ENCODE results near the gene MAP2K3.

Gene MAP2K3

GRCh38 chr17:21283482-21284318 lies 811 bp upstream of the MAP2K3 start:
- no peak for DNase-seq
- Mint-ChIP-seq H3K9me3 (no peaks in the 10 kb centered on the region), H3K36me3 (ENCODE audit: low read depth) (peaks cover 37% of the 10 kb centered on the region), H3K27me3 (no peaks in the 10 kb centered on the region), H3K27ac (peak overlapping the region; percentile 98), H3K4me3 (peak overlapping the region; percentile 97), H3K4me1 (ENCODE audit: low read depth) (peaks cover 68% of the 10 kb centered on the region)

DNA sequence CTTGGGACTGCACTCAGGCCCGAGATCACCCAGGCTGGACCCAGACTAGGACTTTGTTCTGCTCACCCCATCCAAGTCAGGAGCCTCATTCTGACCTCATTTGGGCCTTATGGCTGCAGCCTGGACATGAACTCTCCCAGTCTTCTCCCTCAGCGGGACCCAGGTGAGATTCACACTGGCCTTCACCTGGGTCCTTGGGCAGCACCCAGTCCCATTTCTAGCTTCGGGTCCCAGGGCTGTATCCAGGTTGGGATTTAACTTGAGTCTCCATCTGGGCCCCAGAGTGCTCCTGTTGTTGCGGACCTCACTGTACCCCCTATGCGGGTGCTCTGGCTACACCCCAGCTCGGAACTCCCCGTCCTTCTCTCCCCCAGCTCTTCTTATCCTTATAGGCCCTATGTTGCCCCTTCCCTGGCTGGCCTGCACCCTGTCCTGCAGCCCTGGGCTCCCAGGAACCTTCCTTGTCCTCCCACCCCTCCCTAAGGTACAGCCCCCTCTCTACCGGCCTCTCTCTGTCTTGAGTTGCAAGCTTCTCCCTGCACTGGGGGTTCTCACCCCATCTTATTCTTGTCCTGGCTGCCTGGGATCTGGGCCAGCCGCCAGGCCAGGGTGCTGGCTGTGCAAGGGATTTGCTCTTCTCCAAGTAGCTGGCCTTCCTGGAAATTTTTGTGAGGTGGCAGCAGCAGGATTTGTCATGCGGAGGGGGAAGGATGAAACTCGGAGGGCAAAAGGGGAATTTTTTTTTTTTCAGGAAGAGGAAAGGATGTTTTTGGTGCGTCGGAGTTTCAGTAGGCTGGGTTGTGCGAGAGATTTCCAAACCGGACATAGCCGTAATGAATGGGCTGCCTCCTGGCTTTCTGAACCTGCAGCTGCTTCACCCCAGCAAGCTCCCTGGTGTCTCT lies 904 bp downstream of the MAP2K3 start:
- H3K27ac Mint-ChIP-seq, result peak overlapping the region; percentile 98
- peak; percentile 48 for DNase-seq
- peak overlapping the region; percentile 97 for H3K4me3 Mint-ChIP-seq
- peaks cover 48% of the 10 kb centered on the region for H3K36me3 Mint-ChIP-seq (ENCODE audit: low read depth)
- peaks cover 67% of the 10 kb centered on the region for H3K4me1 Mint-ChIP-seq (ENCODE audit: low read depth)
- no peaks in the 10 kb centered on the region for H3K9me3 Mint-ChIP-seq
- H3K27me3 Mint-ChIP-seq, result peaks cover 1% of the 10 kb centered on the region

DNA sequence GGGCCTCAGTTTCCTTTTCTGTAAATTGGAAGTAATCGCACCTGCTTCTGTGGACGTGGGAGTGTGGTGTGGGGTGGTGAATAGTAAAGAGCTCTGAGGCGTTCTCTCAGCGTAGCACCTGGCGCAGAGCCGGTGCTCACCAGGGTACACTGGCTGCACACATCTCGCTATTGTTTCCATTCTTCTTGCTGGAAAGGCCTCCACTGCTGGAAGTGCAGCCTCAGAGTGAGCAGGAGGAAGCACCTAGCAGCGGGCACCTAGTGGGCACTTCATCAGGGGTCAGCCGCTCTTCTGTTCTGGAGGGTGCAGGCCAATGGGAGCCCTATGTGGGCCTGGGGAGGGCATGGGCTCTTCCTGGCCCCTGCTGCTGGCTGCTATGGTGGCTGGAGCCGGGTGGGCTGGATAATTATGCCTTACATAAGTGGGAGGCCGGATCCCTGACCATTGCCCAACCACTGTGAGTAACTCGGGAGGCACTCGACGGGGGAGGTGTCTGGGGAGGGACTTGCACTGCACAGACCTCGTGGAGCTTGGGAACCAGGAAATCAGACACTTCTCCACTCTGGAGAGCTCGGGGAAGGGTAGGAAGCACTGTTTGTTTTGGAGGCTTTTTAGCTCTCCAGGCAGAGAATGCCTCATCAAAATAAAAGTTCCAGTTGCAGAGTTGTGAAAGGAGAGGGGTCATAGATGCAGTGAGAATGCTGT lies 1.7 kb downstream of the MAP2K3 start:
- Mint-ChIP-seq H3K4me1 (ENCODE audit: low read depth) (peaks cover 68% of the 10 kb centered on the region), H3K27me3 (peaks cover 4% of the 10 kb centered on the region), H3K27ac (peak overlapping the region; percentile 98), H3K36me3 (ENCODE audit: low read depth) (peaks cover 56% of the 10 kb centered on the region), H3K9me3 (no peaks in the 10 kb centered on the region), H3K4me3 (peak overlapping the region; percentile 97)
- DNase-seq, result peak; percentile 47

DNA sequence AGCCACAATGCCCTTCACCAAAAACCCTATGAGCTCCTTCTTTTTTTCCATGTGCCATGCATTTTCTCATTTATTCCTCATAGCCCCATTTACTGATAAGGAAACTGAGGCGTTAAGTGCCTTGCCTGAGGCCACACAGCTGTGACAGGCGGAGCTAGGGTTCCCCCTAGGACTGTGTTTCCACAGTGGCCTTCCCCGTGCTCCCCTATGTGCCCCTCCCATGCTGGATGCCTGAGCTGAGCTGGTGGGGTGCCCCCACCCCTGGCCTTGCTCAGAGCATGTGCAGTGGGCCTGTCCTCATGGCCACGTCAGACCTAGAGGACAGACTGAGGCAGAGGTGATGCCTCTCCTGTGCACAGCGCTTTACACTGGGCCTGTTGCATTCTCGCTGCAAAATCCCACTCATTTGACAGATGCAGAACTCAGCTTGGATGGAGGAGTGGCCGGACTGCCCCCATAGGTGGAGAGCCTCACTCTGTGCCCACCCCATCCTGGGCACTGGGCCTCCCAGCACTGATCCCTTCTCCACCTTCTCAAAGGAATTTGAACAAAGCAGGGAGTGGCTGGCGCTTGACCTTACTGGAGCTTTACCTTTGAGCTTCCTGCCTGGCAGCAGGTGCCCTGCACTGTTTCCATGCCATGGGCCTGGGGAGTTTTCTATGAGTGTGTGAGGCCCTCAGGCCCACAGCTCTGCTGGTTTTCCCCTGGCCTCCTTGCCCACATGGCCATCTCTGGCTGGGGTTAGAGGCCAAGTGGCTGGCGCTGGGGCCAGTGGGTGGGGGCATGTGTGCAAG lies 2.6 kb downstream of the MAP2K3 start:
- peaks cover 64% of the 10 kb centered on the region for H3K36me3 Mint-ChIP-seq (ENCODE audit: low read depth)

GRCh38 chr17:21287703-21288449 lies 3.4 kb downstream of the MAP2K3 start:
- Mint-ChIP-seq H3K36me3 (ENCODE audit: low read depth) (peaks cover 71% of the 10 kb centered on the region), H3K4me1 (ENCODE audit: low read depth) (peaks cover 58% of the 10 kb centered on the region), H3K27ac (peak overlapping the region; percentile 98), H3K4me3 (peak overlapping the region; percentile 97), H3K27me3 (peaks cover 10% of the 10 kb centered on the region), H3K9me3 (no peaks in the 10 kb centered on the region)
- DNase-seq, result peak; percentile 96

More for the DNA sequence above, 2.6 kb downstream of the MAP2K3 start:
- Mint-ChIP-seq H3K9me3 (no peaks in the 10 kb centered on the region), H3K4me1 (ENCODE audit: low read depth) (peaks cover 64% of the 10 kb centered on the region), H3K27me3 (peaks cover 10% of the 10 kb centered on the region), H3K4me3 (peak overlapping the region; percentile 97), H3K27ac (peak overlapping the region; percentile 98)
- DNase-seq, result peak; percentile 62

DNA sequence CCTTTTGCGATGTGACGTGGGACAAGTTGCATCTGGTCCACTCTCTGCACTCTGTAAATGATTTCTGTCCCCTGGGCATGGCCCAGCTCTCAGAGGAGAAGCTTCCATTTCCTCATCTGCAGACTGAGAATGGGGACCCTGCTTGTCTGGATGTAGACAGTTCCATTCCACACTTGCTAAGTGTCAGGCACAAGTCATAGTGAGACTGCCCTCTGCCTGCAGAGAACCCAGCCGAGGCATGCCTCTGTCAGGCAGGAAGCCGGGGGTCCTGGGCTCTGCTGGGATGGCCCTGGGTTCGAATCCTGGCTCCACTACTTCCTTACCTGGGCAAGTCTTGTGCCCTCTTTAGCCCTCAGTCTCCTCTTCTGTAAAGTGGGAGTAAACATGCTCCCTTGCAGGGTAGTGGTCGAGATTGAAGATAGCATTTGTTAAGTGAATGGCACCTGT lies 4.1 kb downstream of the MAP2K3 start:
- Mint-ChIP-seq H3K9me3 (no peaks in the 10 kb centered on the region), H3K4me1 (ENCODE audit: low read depth) (peaks cover 55% of the 10 kb centered on the region), H3K36me3 (ENCODE audit: low read depth) (peaks cover 77% of the 10 kb centered on the region), H3K4me3 (peak overlapping the region; percentile 97), H3K27ac (peak overlapping the region; percentile 98), H3K27me3 (peaks cover 10% of the 10 kb centered on the region)
- DNase-seq, result peak; percentile 55

DNA sequence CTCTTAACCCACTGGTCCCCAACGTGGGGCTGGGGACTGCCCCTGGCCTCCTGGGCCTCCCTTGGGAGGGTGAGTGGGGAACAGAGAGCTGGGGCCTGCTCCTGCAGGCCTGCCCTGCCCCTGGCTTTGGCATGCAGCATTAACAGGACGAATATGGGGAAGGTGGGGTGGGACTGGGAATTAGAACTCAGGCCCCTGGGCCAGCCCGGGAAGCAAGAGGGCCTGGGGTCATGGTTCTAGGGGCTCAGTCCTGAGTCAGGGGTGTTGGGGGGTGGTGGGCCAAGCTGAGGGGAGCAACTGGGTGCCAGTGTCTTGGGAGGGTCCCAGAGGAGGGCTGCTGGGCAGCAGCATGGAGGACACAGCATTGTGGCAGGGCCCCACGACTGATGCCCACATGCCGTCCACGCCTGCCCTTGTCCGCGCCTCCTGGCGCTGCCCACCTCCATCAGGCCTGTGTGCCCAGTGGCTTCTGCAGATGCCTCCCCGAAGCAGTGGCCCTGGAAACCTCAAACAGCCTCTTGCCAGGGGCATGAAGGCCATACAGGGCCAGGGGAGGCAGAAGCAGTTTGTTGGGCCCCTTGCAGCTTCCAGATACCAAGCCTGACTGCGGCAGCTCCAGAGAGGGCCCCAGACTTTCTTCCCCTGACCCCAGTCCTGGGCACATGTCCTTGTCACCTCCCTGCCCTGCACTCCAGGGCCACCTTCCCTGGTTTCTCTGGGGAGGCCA lies 4.8 kb downstream of the MAP2K3 start:
- no peak for DNase-seq
- Mint-ChIP-seq H3K27ac (peak overlapping the region; percentile 98), H3K27me3 (peaks cover 10% of the 10 kb centered on the region), H3K36me3 (ENCODE audit: low read depth) (peaks cover 82% of the 10 kb centered on the region), H3K4me3 (peak overlapping the region; percentile 97), H3K4me1 (ENCODE audit: low read depth) (peaks cover 56% of the 10 kb centered on the region), H3K9me3 (no peaks in the 10 kb centered on the region)

DNA sequence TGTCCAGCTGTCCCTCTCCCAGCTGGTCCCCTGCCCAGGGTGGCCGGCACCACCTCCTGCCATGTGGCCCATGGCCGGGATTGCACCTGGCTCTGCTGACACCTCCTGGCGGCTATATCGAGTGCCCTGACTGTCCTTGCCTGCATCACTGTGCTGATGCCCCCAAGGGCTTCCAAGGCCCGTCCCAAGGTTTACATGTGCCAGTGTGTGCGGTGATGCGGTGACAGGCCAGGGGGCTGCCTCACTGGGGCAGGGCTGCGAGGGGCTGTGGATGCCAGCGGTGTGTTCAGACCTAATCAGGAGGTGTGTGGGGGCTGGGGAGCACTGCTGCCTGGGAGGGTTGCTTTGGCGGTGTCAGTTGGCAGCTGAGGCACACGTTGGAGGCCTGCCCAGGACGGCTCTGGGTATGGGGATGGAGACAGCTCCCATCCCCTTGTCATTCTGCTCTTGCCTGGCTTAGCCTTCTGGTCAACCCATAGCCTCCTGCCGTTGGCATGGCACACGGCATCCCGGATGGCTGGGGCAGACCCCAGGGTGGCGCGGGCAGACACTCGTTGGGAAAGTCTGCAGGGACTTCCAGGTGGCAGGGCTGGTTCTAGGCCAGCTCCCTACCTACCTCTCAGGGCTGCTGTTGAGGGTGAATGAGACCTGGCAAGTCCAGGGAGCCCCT lies 5.5 kb downstream of the MAP2K3 start:
- H3K27ac Mint-ChIP-seq, result peak overlapping the region; percentile 98
- DNase-seq, result no peak
- H3K36me3 Mint-ChIP-seq (ENCODE audit: low read depth), result peaks cover 85% of the 10 kb centered on the region
- peaks cover 61% of the 10 kb centered on the region for H3K4me1 Mint-ChIP-seq (ENCODE audit: low read depth)
- H3K4me3 Mint-ChIP-seq, result no peak overlapping the region
- no peaks in the 10 kb centered on the region for H3K9me3 Mint-ChIP-seq
- peaks cover 10% of the 10 kb centered on the region for H3K27me3 Mint-ChIP-seq

GRCh38 chr17:21291357-21291756 lies 6.8 kb downstream of the MAP2K3 start:
- peaks cover 83% of the 10 kb centered on the region for H3K36me3 Mint-ChIP-seq (ENCODE audit: low read depth)
- DNase-seq, result no peak
- peaks cover 61% of the 10 kb centered on the region for H3K4me1 Mint-ChIP-seq (ENCODE audit: low read depth)
- H3K27ac Mint-ChIP-seq, result peak overlapping the region; percentile 47
- H3K27me3 Mint-ChIP-seq, result peaks cover 10% of the 10 kb centered on the region
- no peak overlapping the region for H3K4me3 Mint-ChIP-seq
- H3K9me3 Mint-ChIP-seq, result no peaks in the 10 kb centered on the region

DNA sequence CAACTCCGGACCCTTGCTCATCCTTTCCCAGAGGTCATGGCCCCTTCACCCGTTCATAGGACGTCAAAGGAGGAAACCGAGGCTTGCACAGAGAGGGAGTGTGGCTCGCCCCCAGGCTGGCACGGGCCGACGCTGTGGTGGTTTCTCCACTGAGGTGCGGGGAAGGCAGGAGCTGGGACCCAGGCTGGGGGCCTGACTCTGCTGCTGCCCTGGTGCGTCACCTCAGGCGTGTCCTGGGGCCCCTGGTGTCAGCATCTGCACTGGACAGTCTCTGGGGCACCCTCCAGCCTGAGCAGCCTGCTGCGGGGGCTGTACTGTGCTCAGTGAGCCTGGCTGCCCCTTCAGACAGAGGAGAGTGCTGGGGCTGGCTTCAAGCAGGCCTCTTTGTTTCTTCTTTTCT lies 7.4 kb downstream of the MAP2K3 start:
- peak overlapping the region; percentile 47 for H3K27ac Mint-ChIP-seq
- no peaks in the 10 kb centered on the region for H3K9me3 Mint-ChIP-seq
- no peak overlapping the region for H3K4me3 Mint-ChIP-seq
- H3K36me3 Mint-ChIP-seq (ENCODE audit: low read depth), result peaks cover 82% of the 10 kb centered on the region
- no peak for DNase-seq
- peaks cover 10% of the 10 kb centered on the region for H3K27me3 Mint-ChIP-seq
- H3K4me1 Mint-ChIP-seq (ENCODE audit: low read depth), result peaks cover 57% of the 10 kb centered on the region

- H3K4me1 Mint-ChIP-seq (ENCODE audit: low read depth), result peaks cover 47% of the 10 kb centered on the region
- peaks cover 10% of the 10 kb centered on the region for H3K27me3 Mint-ChIP-seq
- peak overlapping the region; percentile 57 for H3K27ac Mint-ChIP-seq
- H3K9me3 Mint-ChIP-seq, result no peaks in the 10 kb centered on the region
- H3K4me3 Mint-ChIP-seq, result no peak overlapping the region
- peaks cover 80% of the 10 kb centered on the region for H3K36me3 Mint-ChIP-seq (ENCODE audit: low read depth)
- DNase-seq, result no peak
Measured at GRCh38 chr17:21292867-21293830, 8.6 kb downstream of the MAP2K3 start.
